Stomach (tissue), 19 donors: Measurements from ENCODE around the gene KIRREL3. TPM values are rescaled to one million over a fixed set of nuclear protein-coding genes. Genes with fewer than 3 reads are reported as not detected.
A peak's percentile ranks its signal among the peaks of the same experiment; 100 is the strongest.

Source experiments
- DNase-seq, 2 donors: peaks; one replicate each; pipeline versions ENCODE4 v3.0.0 to v3.0.0-alpha.2; 2013 to 2019
- H3K27ac ChIP-seq, 5 donors: fragments of 200-600 bp in 4 of 5; sonication (generic) in 4 of 5; one replicate each; pipeline ENCODE4 v1.5.1; 2013 to 2019; ENCODE audit warnings: mild to moderate bottlenecking in 1 of 5, moderate library complexity in 1 of 5
- H3K27me3 ChIP-seq, 3 donors: fragments of 200-600 bp; sonication (generic); one replicate each; pipeline ENCODE4 v1.5.1; 2017 to 2019; ENCODE audit warnings: mixed run types in 1 of 3
- H3K36me3 ChIP-seq, 4 donors: fragments of 200-600 bp; sonication (generic); 1 replicate in 3 of 4; 2 replicates in 1 of 4; pipeline ENCODE4 v1.5.1; 2016 to 2019
- H3K4me1 ChIP-seq, 4 donors: fragments of 200-600 bp; sonication (generic); one replicate each; pipeline ENCODE4 v1.5.1; 2016 to 2019
- H3K4me3 ChIP-seq, 4 donors: fragments of 200-600 bp; sonication (generic) in 3 of 4; one replicate each; pipeline ENCODE4 v1.5.1; 2016 to 2019; ENCODE audit warnings: mild to moderate bottlenecking in 1 of 4
- H3K9me3 ChIP-seq, 4 donors: fragments of 200-600 bp; sonication (generic); one replicate each; pipeline ENCODE4 v1.5.1; 2016 to 2019
- CTCF ChIP-seq, 7 experiments: fragments of 450-650 bp in 4 of 7; fragments of 200-600 bp in 3 of 7; sonication (generic) in 3 of 7; IDR thresholded peaks; one replicate each; pipeline ENCODE4 v1.5.1; 2016 to 2019; ENCODE audit warnings: antibody characterized with exemption in 7 of 7, control low read depth in 2 of 7, mild to moderate bottlenecking in 1 of 7
- EP300 ChIP-seq: sonication (generic); formaldehyde crosslinking; IDR thresholded peaks from one replicate; pipeline ENCODE4 v1.6.1; 2017; ENCODE audit warnings: antibody characterized with exemption
- POLR2A ChIP-seq, 4 donors: fragments of 450-650 bp; IDR thresholded peaks; one replicate each; pipeline ENCODE4 v1.6.1; 2016; ENCODE audit warnings: antibody characterized with exemption in 4 of 4, control low read depth in 2 of 4, mild to moderate bottlenecking in 1 of 4, moderate library complexity in 1 of 4
- POLR2AphosphoS5 ChIP-seq, 3 donors: sonication (generic); formaldehyde crosslinking; IDR thresholded peaks; one replicate each; pipeline ENCODE4 v1.6.1; 2016; ENCODE audit warnings: antibody characterized with exemption in 3 of 3
- WGBS, 5 donors: extraction: QIAGEN DNeasy Blood & Tissue Kit in 3 of 5; methylation state at CpG; one replicate each; pipeline versions ENCODE4 v1.1.5 to v1.1.7; 2013 to 2018; 5-methylcytosine and 5-hydroxymethylcytosine counted together
- intact Hi-C: fragments of 100-400 bp; cut with DNase I; formaldehyde crosslinking; loops from one replicate; pipeline ENCODE4 v1.15.1; 2023; ENCODE audit warnings: low total_unique reads
- long read RNA-seq, 10 donors: transcript quantifications; one replicate each; lab custom pipeline, GENCODE V29; 2026
- polyA plus RNA-seq, 3 donors: library from polyadenylated mRNA; stranded (reverse); fragments of 200-250 nt; gene quantifications; one replicate each; pipeline ENCODE4 v1.2.3, GENCODE V29; 2013
- total RNA-seq, 5 donors: library from RNA; depleted of rRNA; stranded (reverse); fragments of >200 nt; gene quantifications; one replicate each; pipeline versions ENCODE4 v1.1.0 to v1.2.3, GENCODE V29; 2014 to 2016
- donor health status: healthy with polysubstance abuse.
- donor health status: Bipolar disorder and iron deficiency.
- donor health status: healthy.

KIRREL3 gene
- total RNA-seq: 1 to 10 TPM in 1 of 5 donors, under 1 TPM in 1, not detected in 3; 0.45 to 1.7 TPM
- polyA plus RNA-seq: under 1 TPM in 2 of 3 donors, not detected in 1; 0.10 to 0.31 TPM
- long read RNA-seq, donor 1: 0 reads
- long read RNA-seq, donor 2: 0 reads
- long read RNA-seq, donor 3: 0 reads
- long read RNA-seq, donor 4: 0 reads
- long read RNA-seq, donor 5: 0 reads
- long read RNA-seq, donor 6: 0 reads
- long read RNA-seq, donor 7: 0 reads
- long read RNA-seq, donor 8: 0 reads
- long read RNA-seq, donor 9: 0 reads
- long read RNA-seq, donor 10: 0 reads

- no peaks in the 10 kb centered on the region for H3K9me3 ChIP-seq
- peak within 1 kb of the TSS; percentile 25 to 38 (median 33) for H3K4me3 ChIP-seq
- H3K27ac ChIP-seq: no peak within 1 kb of the TSS
- 1 to 3% (median 2%) methylated on average over 30 to 42 of the region's 42 CpGs for WGBS, 5 donors
- DNase-seq: peak in 1 of 2 donors; percentile 42
- TF ChIP-seq CTCF (IDR thresholded peaks at IDR 0.05) (no peak), EP300 (no peak), POLR2A (IDR thresholded peaks at IDR 0.05) (no peak), POLR2AphosphoS5 (IDR thresholded peaks at IDR 0.05) (no peak)
- intact Hi-C loops: no loop called here
- no peaks in the 10 kb centered on the region for H3K36me3 ChIP-seq
- H3K27me3 ChIP-seq: peaks cover 19 to 98% (median 75%) of the 10 kb centered on the region in 3 donors
- H3K4me1 ChIP-seq: peaks cover 0 to 29% (median 14%) of the 10 kb centered on the region in 4 donors
Observed at GRCh38 chr11:127000291-127000968, at the start of gene KIRREL3. Gene KIRREL3 (minus strand): TSS chr11:127000770.

- WGBS, 5 donors: 80 to 94% (median 92%) methylated on average over 1 of the region's 1 CpG
- DNase-seq: no peak
- Histone ChIP-seq H3K36me3 (no peaks in the 10 kb centered on the region), H3K27me3 (no peaks in the 10 kb centered on the region), H3K9me3 (no peaks in the 10 kb centered on the region), H3K27ac (no peak overlapping the region), H3K4me1 (no peaks in the 10 kb centered on the region), H3K4me3 (no peak overlapping the region)
- intact Hi-C loops: no loop called here
- TF ChIP-seq POLR2AphosphoS5 (IDR thresholded peaks at IDR 0.05) (no peak), CTCF (IDR thresholded peaks at IDR 0.05) (no peak), POLR2A (IDR thresholded peaks at IDR 0.05) (no peak), EP300 (no peak)
Observed at GRCh38 chr11:127050186-127050585, 49.6 kb upstream of the KIRREL3 start.

GRCh38 chr11:127049486-127049885 lies 48.9 kb upstream of the KIRREL3 start:
- Histone ChIP-seq H3K9me3 (no peaks in the 10 kb centered on the region), H3K4me3 (no peak overlapping the region), H3K36me3 (no peaks in the 10 kb centered on the region), H3K27ac (no peak overlapping the region), H3K27me3 (no peaks in the 10 kb centered on the region), H3K4me1 (no peaks in the 10 kb centered on the region)
- DNase-seq: no peak
- intact Hi-C loops: no loop called here
- TF ChIP-seq POLR2AphosphoS5 (IDR thresholded peaks at IDR 0.05) (no peak), POLR2A (IDR thresholded peaks at IDR 0.05) (no peak)
- WGBS, 5 donors: 73 to 92% (median 76%) methylated on average over 2 of the region's 2 CpGs

- Histone ChIP-seq H3K27me3 (no peaks in the 10 kb centered on the region), H3K4me1 (no peaks in the 10 kb centered on the region), H3K9me3 (no peaks in the 10 kb centered on the region), H3K27ac (no peak overlapping the region), H3K4me3 (no peak overlapping the region), H3K36me3 (no peaks in the 10 kb centered on the region)
- no peak for DNase-seq
- TF ChIP-seq CTCF (IDR thresholded peaks at IDR 0.05) (no peak), EP300 (no peak), POLR2A (IDR thresholded peaks at IDR 0.05) (no peak), POLR2AphosphoS5 (IDR thresholded peaks at IDR 0.05) (no peak)
- intact Hi-C loops: no loop called here
- WGBS, 5 donors: 26 to 50% (median 41%) methylated on average over 1 of the region's 1 CpG
Observed at GRCh38 chr11:127044535-127044934, 44.0 kb upstream of the KIRREL3 start.

- no peak for DNase-seq
- Histone ChIP-seq H3K27ac (no peak overlapping the region), H3K4me3 (no peak overlapping the region), H3K9me3 (no peaks in the 10 kb centered on the region), H3K36me3 (no peaks in the 10 kb centered on the region), H3K4me1 (no peaks in the 10 kb centered on the region), H3K27me3 (peaks cover 0 to 11% (median 0%) of the 10 kb centered on the region in 3 donors)
- WGBS, 5 donors: 44 to 66% (median 61%) methylated on average over 1 of the region's 1 CpG
- TF ChIP-seq CTCF (IDR thresholded peaks at IDR 0.05) (no peak), POLR2A (IDR thresholded peaks at IDR 0.05) (no peak), POLR2AphosphoS5 (IDR thresholded peaks at IDR 0.05) (no peak), EP300 (no peak)
- intact Hi-C loops: no loop called here
Observed at GRCh38 chr11:127042445-127042844, 41.9 kb upstream of the KIRREL3 start.
